ENCODE results near the gene CT45A1.
"Not testable (repeated sequence)": the region's sequence is repeated elsewhere in the genome, so short reads cannot be mapped to it uniquely, and the experiment has no call there.

Gene CT45A1, protein sequence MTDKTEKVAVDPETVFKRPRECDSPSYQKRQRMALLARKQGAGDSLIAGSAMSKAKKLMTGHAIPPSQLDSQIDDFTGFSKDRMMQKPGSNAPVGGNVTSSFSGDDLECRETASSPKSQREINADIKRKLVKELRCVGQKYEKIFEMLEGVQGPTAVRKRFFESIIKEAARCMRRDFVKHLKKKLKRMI

GRCh38 chrX:135713183-135713689, at the start of gene CT45A1:
Gene CT45A1 (plus strand): TSS chrX:135713639. CDS start chrX:135718941, 5,302 bp downstream.
- DNase-seq: not testable (repeated sequence)

DNA sequence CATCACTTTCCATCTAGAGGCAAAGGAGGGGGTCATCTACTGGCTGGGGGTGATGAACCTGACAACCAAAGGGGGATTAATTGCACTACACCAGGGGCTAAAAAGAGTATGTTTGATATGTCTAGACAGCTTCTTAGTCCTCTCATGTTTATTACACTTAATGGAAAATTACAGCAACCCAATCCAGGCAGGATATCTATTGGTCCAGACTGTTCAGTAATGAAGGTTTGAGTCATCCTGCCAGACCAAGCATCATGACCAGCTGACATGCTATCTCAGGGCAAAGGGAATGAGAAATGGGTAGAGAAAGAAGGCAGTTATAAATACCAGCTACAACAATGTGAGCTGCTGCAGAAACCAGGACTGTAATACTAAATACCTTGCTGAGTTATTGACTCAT, 40.5 kb upstream of the CT45A1 start:
- DNase-seq: not testable (repeated sequence)

DNA sequence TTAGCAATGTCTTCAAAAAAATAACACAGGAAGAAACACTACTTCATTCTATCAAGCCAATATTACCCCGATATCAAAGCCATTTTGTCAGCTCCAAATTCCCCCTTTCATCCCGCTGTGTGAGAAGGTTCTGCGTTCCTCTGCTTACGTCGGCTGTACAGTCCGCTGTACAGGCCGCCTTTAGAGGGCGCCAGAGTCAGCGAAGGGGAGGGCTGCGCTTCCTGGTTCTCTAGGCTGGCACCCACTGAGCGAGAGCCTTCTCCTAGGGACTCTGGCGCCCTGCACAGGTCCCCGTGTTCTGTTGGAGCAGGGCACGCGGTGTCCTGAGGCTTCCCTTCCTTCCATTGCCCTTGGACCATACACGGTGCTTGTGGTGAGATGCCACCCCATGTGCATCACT, 25.3 kb upstream of the CT45A1 start:
- DNase-seq: no peak

DNA sequence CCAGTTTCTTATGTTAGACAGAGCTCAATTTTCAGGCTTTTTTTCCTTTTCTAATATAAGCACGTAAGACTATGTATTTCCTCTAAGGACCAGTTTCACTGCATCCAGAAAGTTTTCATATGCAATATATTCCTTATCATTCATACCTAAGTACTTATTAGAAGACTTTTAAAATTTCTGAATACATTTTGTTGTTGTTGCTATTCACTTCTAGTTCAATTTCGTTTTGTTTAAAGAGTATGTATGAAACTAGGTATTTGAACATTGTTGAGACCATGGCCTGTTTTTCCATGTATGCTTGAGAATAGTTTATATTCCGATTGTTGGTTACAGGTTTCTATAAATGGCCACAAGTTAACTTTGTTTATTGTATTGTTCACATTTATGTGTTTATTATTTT, 18.0 kb upstream of the CT45A1 start:
- no peak for DNase-seq

DNA sequence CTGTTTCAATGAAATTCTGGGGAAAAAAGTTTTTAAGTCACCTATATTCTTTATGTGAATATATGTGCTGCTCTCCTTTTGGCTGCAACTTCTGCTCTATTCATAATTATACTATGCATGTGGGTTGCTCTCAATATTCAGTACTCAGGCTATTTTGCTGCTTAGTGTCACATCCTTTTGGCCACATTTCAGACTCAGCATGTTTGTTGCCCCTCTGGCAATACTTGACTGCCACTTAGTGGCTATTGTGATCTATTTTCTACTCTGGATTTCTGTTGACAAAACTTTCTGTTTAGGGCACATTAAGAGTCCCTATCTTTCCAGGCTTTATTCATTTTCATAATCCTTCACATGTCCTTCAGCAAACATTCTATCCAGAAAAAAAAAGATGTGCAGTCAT, 15.8 kb upstream of the CT45A1 start:
- no peak for DNase-seq

GRCh38 chrX:135698924-135699323, 14.5 kb upstream of the CT45A1 start:
- no peak for DNase-seq

DNA sequence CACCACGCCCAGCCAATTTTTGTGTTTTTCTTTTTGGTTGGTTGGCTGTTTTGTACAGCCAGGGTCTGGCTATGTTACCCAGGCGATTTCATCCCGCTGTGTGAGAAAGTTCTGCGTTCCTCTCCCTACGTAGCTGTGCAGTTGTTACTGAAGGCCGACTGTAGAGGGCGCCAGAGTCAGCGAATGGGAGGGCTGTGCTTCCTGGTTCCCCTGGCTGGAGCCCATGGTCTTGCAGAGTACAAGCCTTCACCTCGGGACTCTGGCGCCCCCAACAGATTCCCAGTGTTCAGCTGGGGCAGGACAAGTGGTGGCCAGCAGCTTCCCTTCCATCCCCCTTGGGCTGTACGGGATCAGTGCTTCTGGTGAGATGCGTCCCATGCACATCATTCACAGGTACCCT, 5.6 kb upstream of the CT45A1 start:
- no peak for DNase-seq

GRCh38 chrX:135713795-135714194, 356 bp downstream of the CT45A1 start:
- DNase-seq: no peak

- not testable (repeated sequence) for DNase-seq
These were observed 21.2 kb downstream of the CT45A1 start for GRCh38 chrX:135734666-135735065.

- DNase-seq: no peak
These were observed 24.1 kb downstream of the CT45A1 start for GRCh38 chrX:135737366-135738071.

DNA sequence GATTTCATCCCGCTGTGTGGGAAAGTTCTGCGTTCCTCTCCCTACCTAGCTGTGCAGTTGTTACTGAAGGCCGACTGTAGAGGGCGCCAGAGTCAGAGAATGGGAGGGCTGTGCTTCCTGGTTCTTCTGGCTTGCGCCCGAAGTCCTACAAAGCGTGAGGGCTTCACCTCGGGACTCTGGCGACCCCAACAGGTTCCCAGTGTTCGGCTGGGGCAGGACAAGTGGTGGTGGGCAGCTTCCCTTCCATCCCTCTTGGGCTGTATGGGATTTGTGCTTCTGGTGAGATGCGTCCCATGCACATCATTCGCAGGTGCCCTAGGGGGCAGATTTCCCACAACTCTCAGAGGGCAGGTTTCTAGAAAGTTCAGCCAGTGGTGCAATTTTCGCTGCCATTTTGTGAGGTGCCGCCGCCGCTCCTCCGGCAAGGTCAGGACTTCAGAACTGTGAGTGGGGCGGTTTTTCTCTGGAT, 27.3 kb downstream of the CT45A1 start:
- no peak for DNase-seq

DNA sequence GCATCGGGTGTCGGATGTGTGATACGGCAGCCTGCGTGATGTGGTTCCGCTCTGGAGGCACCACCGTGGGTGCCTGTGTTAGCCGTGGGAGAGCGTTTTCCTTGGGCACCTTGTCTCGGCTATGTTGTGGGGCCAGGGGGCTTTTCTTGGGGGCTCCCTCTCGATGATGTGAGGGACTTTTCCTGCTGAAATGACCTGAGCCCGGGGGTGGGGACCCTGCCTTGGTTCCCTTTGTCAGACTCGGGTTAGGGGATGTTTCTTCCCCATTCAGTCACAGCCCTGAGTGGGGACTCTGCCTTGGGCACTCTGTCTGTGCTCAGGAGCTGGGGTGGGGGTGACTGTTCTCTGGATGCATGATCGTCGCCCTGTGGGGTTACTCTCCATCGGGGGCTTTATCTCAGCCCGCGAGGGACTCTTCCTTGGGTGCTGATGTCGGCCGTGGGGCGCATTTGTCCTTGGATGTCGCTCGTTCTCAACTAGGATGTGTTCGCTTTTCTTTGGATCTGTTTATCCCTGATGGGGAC, 27.8 kb downstream of the CT45A1 start:
- DNase-seq: no peak

DNA sequence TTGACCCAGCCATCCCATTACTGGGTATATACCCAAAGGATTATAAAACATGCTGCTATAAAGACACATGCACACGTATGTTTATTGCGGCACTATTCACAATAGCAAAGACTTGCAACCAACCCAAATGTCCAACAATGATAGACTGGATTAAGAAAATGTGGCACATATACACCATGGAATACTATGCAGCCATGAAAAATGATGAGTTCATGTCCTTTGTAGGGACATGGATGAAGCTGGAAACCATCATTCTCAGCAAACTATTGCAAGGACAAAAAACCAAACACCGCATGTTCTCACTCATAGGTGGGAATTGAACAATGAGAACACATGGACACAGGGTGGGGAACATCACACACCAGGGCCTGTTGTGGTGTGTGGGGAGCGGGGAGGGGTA, 31.3 kb downstream of the CT45A1 start:
- DNase-seq: not testable (repeated sequence)

DNA sequence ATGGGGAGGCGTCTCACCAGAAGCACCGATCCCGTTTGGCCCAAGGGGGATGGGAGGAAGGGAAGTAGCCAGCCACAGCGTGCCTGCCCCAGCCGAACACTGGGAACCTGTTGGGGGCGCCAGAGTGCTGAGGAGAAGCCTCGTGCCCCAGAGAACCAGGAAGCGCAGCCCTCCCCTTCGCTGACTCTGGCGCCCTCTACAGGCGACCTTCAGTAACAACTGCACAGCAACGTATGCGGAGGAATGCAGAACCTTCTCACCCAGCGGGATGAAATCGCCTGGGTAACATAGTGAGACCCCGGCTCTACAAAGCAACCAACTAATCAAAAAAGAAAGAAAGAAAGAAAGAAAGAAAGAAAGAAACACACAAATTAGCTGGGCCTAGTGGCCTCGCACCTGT, 54.7 kb downstream of the CT45A1 start, which contains the start of gene CT45A3:
Gene CT45A3, minus strand, starts transcription at position 101 of the 400 bp plus-strand sequence. CDS start 3,747 bp downstream, outside the sequence.
- DNase-seq: not testable (repeated sequence)
